WTC11 (cell line): ENCODE results near the gene ZMYND8. TPM values are rescaled to one million over a fixed set of nuclear protein-coding genes. Genes with fewer than 3 reads are reported as not detected.
A peak's percentile ranks its signal among the peaks of the same experiment; 100 is the strongest.

ENCODE experiments used
- CREB1 ChIP-seq: sonication (generic); formaldehyde crosslinking; IDR thresholded peaks from 2 replicates; pipeline ENCODE4 v1.8.0; 2023; ENCODE audit warnings: mild to moderate bottlenecking, missing genetic modification reagents
- CREM ChIP-seq: sonication (generic); formaldehyde crosslinking; IDR thresholded peaks from 2 replicates; pipeline ENCODE4 v1.8.1; 2022; ENCODE audit warnings: mild to moderate bottlenecking, missing genetic modification reagents, moderate library complexity
- CTCF ChIP-seq: fragments of 200-600 bp; IDR thresholded peaks from 2 replicates; pipeline ENCODE4 v1.8.0; 2022; ENCODE audit warnings: antibody characterized with exemption
- E2F1 ChIP-seq: sonication (generic); formaldehyde crosslinking; IDR thresholded peaks from 2 replicates; pipeline ENCODE4 v1.8.0; 2022; ENCODE audit warnings: mild to moderate bottlenecking, missing genetic modification reagents
- ELF4 ChIP-seq: sonication (generic); formaldehyde crosslinking; IDR thresholded peaks from 2 replicates; pipeline ENCODE4 v1.8.1; 2022; ENCODE audit warnings: low read depth, mild to moderate bottlenecking, moderate library complexity, missing genetic modification reagents
- ESRRA ChIP-seq: sonication (generic); formaldehyde crosslinking; IDR thresholded peaks from 2 replicates; pipeline ENCODE4 v1.8.1; 2022; ENCODE audit warnings: mild to moderate bottlenecking, missing genetic modification reagents, borderline replicate concordance
- FOXJ3 ChIP-seq: sonication (generic); formaldehyde crosslinking; IDR thresholded peaks from 2 replicates; pipeline ENCODE4 v1.9.0; 2021; ENCODE audit warnings: missing genetic modification reagents, mild to moderate bottlenecking, borderline replicate concordance
- FOXK1 ChIP-seq: sonication (generic); formaldehyde crosslinking; IDR thresholded peaks from 2 replicates; pipeline ENCODE4 v1.8.0; 2022; ENCODE audit warnings: mild to moderate bottlenecking, moderate library complexity, missing genetic modification reagents
- FOXP1 ChIP-seq: sonication (generic); formaldehyde crosslinking; IDR thresholded peaks from 2 replicates; pipeline ENCODE4 v1.8.0; 2022; ENCODE audit warnings: missing genetic modification reagents, mild to moderate bottlenecking, moderate library complexity, borderline replicate concordance
- HMGA2 ChIP-seq: fragments of 250-450 bp; sonication (Bioruptor Pico); IDR thresholded peaks from 2 replicates; pipeline ENCODE4 v1.4.0; 2021; ENCODE audit warnings: mild to moderate bottlenecking, moderate library complexity
- IRF1 ChIP-seq: sonication (generic); formaldehyde crosslinking; IDR thresholded peaks from 2 replicates; pipeline ENCODE4 v1.8.0; 2023; ENCODE audit warnings: missing genetic modification reagents
- IRF2 ChIP-seq: sonication (generic); formaldehyde crosslinking; IDR thresholded peaks from 2 replicates; pipeline ENCODE4 v1.8.0; 2022; ENCODE audit warnings: low read depth, missing genetic modification reagents, borderline replicate concordance
- JAZF1 ChIP-seq: fragments of 250-450 bp; sonication (Bioruptor Pico); IDR thresholded peaks from 2 replicates; pipeline ENCODE4 v1.9.0; 2021; ENCODE audit warnings: moderate library complexity, mild to moderate bottlenecking, inconsistent platforms
- MAX ChIP-seq: sonication (generic); formaldehyde crosslinking; IDR thresholded peaks from 2 replicates; pipeline ENCODE4 v1.8.0; 2022; ENCODE audit warnings: mild to moderate bottlenecking, missing genetic modification reagents
- MXD4 ChIP-seq: fragments of 250-450 bp; sonication (Bioruptor Pico); IDR thresholded peaks from 2 replicates; pipeline ENCODE4 v1.8.0; 2021; ENCODE audit warnings: mild to moderate bottlenecking, moderate library complexity, borderline replicate concordance
- MYBL2 ChIP-seq: sonication (generic); formaldehyde crosslinking; IDR thresholded peaks from 2 replicates; pipeline ENCODE4 v1.8.1; 2023; ENCODE audit warnings: mild to moderate bottlenecking, moderate library complexity, missing genetic modification reagents
- NFE2L1 ChIP-seq: sonication (generic); formaldehyde crosslinking; IDR thresholded peaks from 2 replicates; pipeline ENCODE4 v1.8.1; 2023; ENCODE audit warnings: missing genetic modification reagents
- NR1H2 ChIP-seq: sonication (generic); formaldehyde crosslinking; IDR thresholded peaks from 2 replicates; pipeline ENCODE4 v1.9.0; 2021; ENCODE audit warnings: mild to moderate bottlenecking, moderate library complexity, missing genetic modification reagents
- OVOL2 ChIP-seq: fragments of 250-450 bp; sonication (Bioruptor Pico); IDR thresholded peaks from 2 replicates; pipeline ENCODE4 v1.9.0; 2021; ENCODE audit warnings: mild to moderate bottlenecking, borderline replicate concordance
- PREB ChIP-seq: sonication (generic); formaldehyde crosslinking; IDR thresholded peaks from 2 replicates; pipeline ENCODE4 v1.8.1; 2022; ENCODE audit warnings: mild to moderate bottlenecking, missing genetic modification reagents, moderate library complexity, borderline replicate concordance
- RORB ChIP-seq: fragments of 250-450 bp; sonication (Bioruptor Pico); IDR thresholded peaks from 2 replicates; pipeline ENCODE4 v1.9.0; 2021; ENCODE audit warnings: mild to moderate bottlenecking
- SMAD3 ChIP-seq: sonication (generic); formaldehyde crosslinking; IDR thresholded peaks from 2 replicates; pipeline ENCODE4 v1.8.0; 2022; ENCODE audit warnings: missing genetic modification reagents, mild to moderate bottlenecking, borderline replicate concordance
- SOX15 ChIP-seq: fragments of 250-450 bp; sonication (Bioruptor Pico); IDR thresholded peaks from 2 replicates; pipeline ENCODE4 v1.9.0; 2021; ENCODE audit warnings: mild to moderate bottlenecking
- TEAD1 ChIP-seq: sonication (generic); formaldehyde crosslinking; IDR thresholded peaks from 2 replicates; pipeline ENCODE4 v1.8.0; 2022; ENCODE audit warnings: mild to moderate bottlenecking, missing genetic modification reagents
- TEAD4 ChIP-seq: sonication (generic); formaldehyde crosslinking; IDR thresholded peaks from 2 replicates; pipeline ENCODE4 v1.8.0; 2022; ENCODE audit warnings: mild to moderate bottlenecking, missing genetic modification reagents
- USF1 ChIP-seq: sonication (generic); formaldehyde crosslinking; IDR thresholded peaks from 2 replicates; pipeline ENCODE4 v1.8.0; 2022; ENCODE audit warnings: mild to moderate bottlenecking, missing genetic modification reagents
- ZBTB21 ChIP-seq: sonication (generic); formaldehyde crosslinking; IDR thresholded peaks from 2 replicates; pipeline ENCODE4 v1.8.1; 2023; ENCODE audit warnings: mild to moderate bottlenecking, missing genetic modification reagents, borderline replicate concordance
- ZBTB43 ChIP-seq: sonication (generic); formaldehyde crosslinking; IDR thresholded peaks from 2 replicates; pipeline ENCODE4 v1.8.1; 2023; ENCODE audit warnings: mild to moderate bottlenecking, missing genetic modification reagents
- ZNF121 ChIP-seq: sonication (generic); formaldehyde crosslinking; IDR thresholded peaks from 2 replicates; pipeline ENCODE4 v1.8.0; 2023; ENCODE audit warnings: missing genetic modification reagents
- ZNF232 ChIP-seq: sonication (generic); formaldehyde crosslinking; IDR thresholded peaks from 2 replicates; pipeline ENCODE4 v1.8.0; 2022; ENCODE audit warnings: mild to moderate bottlenecking, missing genetic modification reagents
- ZNF396 ChIP-seq: fragments of 250-450 bp; sonication (Bioruptor Pico); IDR thresholded peaks from 2 replicates; pipeline ENCODE4 v1.8.0; 2021; ENCODE audit warnings: mild to moderate bottlenecking, moderate library complexity, borderline replicate concordance
- ZNF512 ChIP-seq: sonication (generic); formaldehyde crosslinking; IDR thresholded peaks from 2 replicates; pipeline ENCODE4 v1.8.1; 2022; ENCODE audit warnings: missing genetic modification reagents, borderline replicate concordance
- total RNA-seq: library from RNA; stranded (reverse); gene quantifications from 3 replicates; pipeline ENCODE4 v1.2.3, GENCODE V29; 2021

ZMYND8 gene
- total RNA-seq, 1 experiment from 2014 or later = 114 TPM

GRCh38 chr20:47318586-47319516 lies 37.6 kb downstream of the ZMYND8 start (continued):
- TF ChIP-seq IRF2 (no peak), ZNF232 (CRISPR knock-in tag) (no peak), ZNF121 (peak; percentile 78; the same call in 1 of the 2 replicates), JAZF1 (no peak), RORB (CRISPR knock-in tag) (no peak), OVOL2 (no peak), SOX15 (CRISPR knock-in tag) (no peak), FOXJ3 (CRISPR knock-in tag) (no peak), PREB (CRISPR knock-in tag) (no peak), ZNF512 (CRISPR knock-in tag) (no peak), ESRRA (CRISPR knock-in tag) (no peak), ZBTB21 (CRISPR knock-in tag) (no peak), USF1 (CRISPR knock-in tag) (no peak), E2F1 (CRISPR knock-in tag) (no peak), CREM (no peak), MYBL2 (CRISPR knock-in tag) (no peak), ZBTB43 (CRISPR knock-in tag) (no peak), IRF1 (CRISPR knock-in tag) (no peak), ELF4 (CRISPR knock-in tag) (no peak), TEAD4 (CRISPR knock-in tag) (no peak), CREB1 (CRISPR knock-in tag) (no peak), MAX (CRISPR knock-in tag) (0 out of 2 replicates have a peak, but pooled peaks have one; percentile 6), HMGA2 (CRISPR knock-in tag) (no peak), SMAD3 (no peak), FOXP1 (CRISPR knock-in tag) (no peak), CTCF (no peak), TEAD1 (CRISPR knock-in tag) (no peak), MXD4 (CRISPR knock-in tag) (no peak), ZNF396 (CRISPR knock-in tag) (no peak), NR1H2 (no peak), NFE2L1 (CRISPR knock-in tag) (no peak), FOXK1 (CRISPR knock-in tag) (no peak)
